Heart right ventricle (tissue), 16 donors: ENCODE data around the gene THSD4. TPM values are rescaled to one million over a fixed set of nuclear protein-coding genes. Genes with fewer than 3 reads are reported as not detected.
A peak's percentile ranks its signal among the peaks of the same experiment; 100 is the strongest.

Source experiments
- ATAC-seq, 8 donors: fragments of 200-7000 bp; cut with Tn5 transposase; one replicate each; pipeline ENCODE4 v1.9.1; 2020; ENCODE audit warnings: mild to moderate bottlenecking in 8 of 8, moderate library complexity in 8 of 8, moderate number of reproducible peaks in 1 of 8
- DNase-seq, 2 donors: peaks; one replicate each; pipeline ENCODE4 v3.0.0-alpha.2; 2020
- H3K27ac ChIP-seq, 10 donors: fragments of 200-600 bp; sonication (generic) in 2 of 10; one replicate each; pipeline versions ENCODE4 v1.5.0 to v1.8.0; 2020 to 2022; ENCODE audit warnings: mild to moderate bottlenecking in 3 of 10
- H3K27me3 ChIP-seq, 7 donors: fragments of 200-600 bp; one replicate each; pipeline ENCODE4 v1.8.0; 2021 to 2022; ENCODE audit warnings: mild to moderate bottlenecking in 2 of 7
- H3K36me3 ChIP-seq, 9 donors: fragments of 200-600 bp; sonication (generic) in 1 of 9; one replicate each; pipeline versions ENCODE4 v1.5.0 to v1.8.0; 2020 to 2022; ENCODE audit warnings: mild to moderate bottlenecking in 2 of 9
- H3K4me1 ChIP-seq, 9 donors: fragments of 200-600 bp; sonication (generic) in 1 of 9; one replicate each; pipeline versions ENCODE4 v1.5.0 to v1.8.0; 2020 to 2022; ENCODE audit warnings: mild to moderate bottlenecking in 4 of 9
- H3K4me3 ChIP-seq, 10 donors: fragments of 200-600 bp; sonication (generic) in 2 of 10; one replicate each; pipeline versions ENCODE4 v1.5.0 to v1.8.0; 2020 to 2022; ENCODE audit warnings: mild to moderate bottlenecking in 7 of 10, moderate library complexity in 2 of 10
- H3K9me3 ChIP-seq, 11 donors: fragments of 200-600 bp in 10 of 11; sonication (generic) in 2 of 11; one replicate each; pipeline versions ENCODE4 v1.5.0 to v1.8.0; 2013 to 2022; ENCODE audit warnings: mild to moderate bottlenecking in 2 of 11, control low read depth in 1 of 11, moderate library complexity in 1 of 11
- CTCF ChIP-seq, 9 donors: fragments of 200-600 bp; sonication (generic) in 2 of 9; IDR thresholded peaks; one replicate each; pipeline versions ENCODE4 v1.5.0 to v1.8.0; 2021 to 2022; ENCODE audit warnings: antibody characterized with exemption in 9 of 9, mild to moderate bottlenecking in 5 of 9, moderate library complexity in 1 of 9
- WGBS, 2 donors: extraction: QIAGEN DNeasy Blood & Tissue Kit; methylation state at CpG; one replicate each; pipeline ENCODE4 v1.1.7; 2013; ENCODE audit warnings: inconsistent platforms in 1 of 2; 5-methylcytosine and 5-hydroxymethylcytosine counted together
- intact Hi-C, 10 donors: fragments of 100-400 bp; cut with DNase I; formaldehyde crosslinking; loops; one replicate each; pipeline versions ENCODE4 v1.11.1 to v1.14.2; 2022
- polyA plus RNA-seq, 2 donors: library from polyadenylated mRNA; stranded (reverse); fragments of 200-250 nt; gene quantifications; one replicate each; pipeline ENCODE4 v1.2.3, GENCODE V29; 2013
- total RNA-seq, 10 donors: library from RNA; stranded (reverse); fragmentation: NEBNext Ultra II Directional in 3 of 10; extraction: Animal tissue kit (Norgen Biotek cat#: 25700) in 3 of 10; gene quantifications; one replicate each; pipeline versions ENCODE4 v1.2.1 to v1.2.4, GENCODE V29; 2021 to 2023
- donor health status: Arrhythmogenic right ventricular cardiomyopathy.
- donor health status: ischemic (EF 13 %, LVEDD 7.1; RV severe dilation, severe dysfunction).
- donor health status: healthy with polysubstance abuse.
- donor health status: DM: no; HTN: yes; CAD: no.
- donor health status: DM: no; HTN: no; CAD: no.
- donor health status: ischemic (EF 25% LVEDD 6.9; RV normal size, moderate dysfunction).
- donor health status: ischemic (EF 25% LVEDD 5.7; RV mildly dilated, moderate dysfunction).
- donor health status: healthy.
- donor health status: DM: yes; HTN: yes; CAD: no.
- donor health status: Ischemic cardiomyopathy.
- donor health status: ischemic (EF 35%, LVEDD 5.7; RV mildly dilated, moderate dysfunction).
- donor health status: nonischemic (EF 11% LVEDD 7.7; RV severe dilation, severe dysfunction).
- donor health status: DM: yes; HTN: yes; CAD: no.
- donor health status: PGD.
- donor health status: ischemic (EF 29% LVEDD 5.4; RV normal size, mild dysfunction).
- donor health status: nonischemic (EF 23%, LVEDD 6.1; RV moderate dilation, normal function).

THSD4 gene
- total and polyA plus RNA-seq, 12 donors: 20.8 to 212 (median 139) TPM

- TF ChIP-seq CTCF (IDR thresholded peaks at IDR 0.05): no peak
- Histone ChIP-seq H3K4me1 (peaks cover 0 to 29% (median 0%) of the 10 kb centered on the region in 9 donors), H3K27me3 (no peaks in the 10 kb centered on the region), H3K27ac (peak overlapping the region in 7 of 10 donors; percentile 15 to 78 (median 41)), H3K9me3 (peaks cover 0 to 8% (median 0%) of the 10 kb centered on the region in 11 donors), H3K36me3 (no peaks in the 10 kb centered on the region), H3K4me3 (no peak overlapping the region)
- DNase-seq: no peak
- WGBS, 2 donors: 73 to 75% methylated on average over 5 of the region's 5 CpGs
- intact Hi-C loops: no loop called here
- ATAC-seq: peak in 5 of 8 donors; percentile 54 to 76 (median 69)
Measured at GRCh38 chr15:71422530-71423259, 307.4 kb downstream of the THSD4 start.

GRCh38 chr15:71424765-71425164 lies 309.5 kb downstream of the THSD4 start:
- TF ChIP-seq CTCF (IDR thresholded peaks at IDR 0.05): no peak
- intact Hi-C loops: loop anchor here in 1 of 10 donors (5.0 kb wide), 1 partner anchor 32 kb away; no protein-coding TSS in a partner anchor
- DNase-seq (no peak), ATAC-seq (no peak)
- WGBS, 2 donors: 79 to 80% methylated on average over 2 of the region's 2 CpGs
- Histone ChIP-seq H3K4me1 (peaks cover 0 to 29% (median 0%) of the 10 kb centered on the region in 9 donors), H3K9me3 (peaks cover 0 to 8% (median 0%) of the 10 kb centered on the region in 11 donors), H3K4me3 (no peak overlapping the region), H3K27me3 (no peaks in the 10 kb centered on the region), H3K27ac (no peak overlapping the region), H3K36me3 (no peaks in the 10 kb centered on the region)

GRCh38 chr15:71425388-71425787 lies 310.1 kb downstream of the THSD4 start:
- 75 to 81% methylated on average over 3 of the region's 3 CpGs for WGBS, 2 donors
- TF ChIP-seq CTCF (IDR thresholded peaks at IDR 0.05): no peak
- Histone ChIP-seq H3K27ac (no peak overlapping the region), H3K36me3 (no peaks in the 10 kb centered on the region), H3K4me1 (peaks cover 0 to 29% (median 0%) of the 10 kb centered on the region in 9 donors), H3K4me3 (no peak overlapping the region), H3K27me3 (no peaks in the 10 kb centered on the region), H3K9me3 (peaks cover 0 to 8% (median 0%) of the 10 kb centered on the region in 11 donors)
- intact Hi-C loops: loop anchor here in 1 of 10 donors (5.0 kb wide), 1 partner anchor 33 kb away; no protein-coding TSS in a partner anchor
- ATAC-seq: peak in 2 of 8 donors; percentile 50 to 56
- DNase-seq: no peak

- DNase-seq: no peak
- intact Hi-C loops: loop anchor here in 1 of 10 donors (5.0 kb wide), 1 partner anchor 34 kb away; no protein-coding TSS in a partner anchor
- TF ChIP-seq CTCF (IDR thresholded peaks at IDR 0.05): no peak
- WGBS, 2 donors: 93 to 98% methylated on average over 2 of the region's 2 CpGs
- Histone ChIP-seq H3K36me3 (no peaks in the 10 kb centered on the region), H3K27me3 (no peaks in the 10 kb centered on the region), H3K9me3 (peaks cover 0 to 2% (median 0%) of the 10 kb centered on the region in 11 donors), H3K4me1 (peaks cover 0 to 29% (median 0%) of the 10 kb centered on the region in 9 donors), H3K4me3 (no peak overlapping the region), H3K27ac (no peak overlapping the region)
- no peak for ATAC-seq
Measured at GRCh38 chr15:71426792-71427191, 311.5 kb downstream of the THSD4 start.
